Loucy (cell line): ENCODE results near the gene GPC5.

ENCODE experiments used
- H2AFZ ChIP-seq: fragments of 200-600 bp; sonication (generic); 2 replicates; pipeline ENCODE4 v1.6.0; 2016; ENCODE audit warnings: antibody characterized with exemption, mild to moderate bottlenecking, low read length, moderate library complexity
- H3F3A ChIP-seq: fragments of 200-600 bp; 2 replicates; pipeline ENCODE4 v1.6.0; 2016; ENCODE audit warnings: antibody characterized with exemption, low read depth, mild to moderate bottlenecking
- H3K27me3 ChIP-seq: fragments of 200-600 bp; sonication (generic); 2 replicates; pipeline ENCODE4 v1.6.1; 2014; ENCODE audit warnings: low read length, mild to moderate bottlenecking; ENCODE audit not compliant: insufficient read depth, poor library complexity, severe bottlenecking
- H3K36me3 ChIP-seq: fragments of 200-600 bp; sonication (generic); 2 replicates; pipeline ENCODE4 v1.6.1; 2016; ENCODE audit warnings: low read length; ENCODE audit not compliant: insufficient read depth
- H3K4me1 ChIP-seq: fragments of 200-600 bp; sonication (generic); 2 replicates; pipeline ENCODE4 v1.5.1; 2014; ENCODE audit warnings: low read length, mild to moderate bottlenecking; ENCODE audit not compliant: insufficient read depth, poor library complexity, severe bottlenecking
- H3K4me2 ChIP-seq: fragments of 200-600 bp; sonication (generic); 2 replicates; pipeline ENCODE4 v1.6.0; 2014; ENCODE audit warnings: antibody characterized with exemption, low read length, low read depth, mild to moderate bottlenecking; ENCODE audit not compliant: poor library complexity, severe bottlenecking
- H3K4me3 ChIP-seq: fragments of 200-600 bp; sonication (generic); 2 replicates; pipeline ENCODE4 v1.5.1; 2014; ENCODE audit warnings: low read length, mild to moderate bottlenecking, mixed read lengths; ENCODE audit not compliant: poor library complexity, severe bottlenecking
- H3K79me2 ChIP-seq: fragments of 200-600 bp; sonication (generic); 2 replicates; pipeline ENCODE4 v1.6.1; 2014; ENCODE audit warnings: low read length; ENCODE audit not compliant: insufficient read depth
- H3K9ac ChIP-seq: fragments of 200-600 bp; sonication (generic); 2 replicates; pipeline ENCODE4 v1.6.0; 2014; ENCODE audit warnings: mild to moderate bottlenecking, low read depth, low read length, moderate library complexity; ENCODE audit not compliant: poor library complexity, severe bottlenecking
- H3K9me2 ChIP-seq: fragments of 200-600 bp; sonication (generic); replicated peaks from 2 replicates; pipeline ENCODE4 v1.6.1; 2016; ENCODE audit warnings: low read depth, low read length, mixed read lengths
- H3K9me3 ChIP-seq: fragments of 200-600 bp; sonication (generic); 2 replicates; pipeline ENCODE4 v1.6.1; 2014; ENCODE audit warnings: mild to moderate bottlenecking, antibody characterized with exemption, low read length, low read depth; ENCODE audit not compliant: insufficient read depth
- H4K20me1 ChIP-seq: fragments of 200-600 bp; sonication (generic); 2 replicates; pipeline ENCODE4 v1.6.0; 2014; ENCODE audit warnings: antibody characterized with exemption, low read length, mild to moderate bottlenecking; ENCODE audit not compliant: insufficient read depth, poor library complexity, severe bottlenecking
- CTCF ChIP-seq: fragments of 200-600 bp; sonication (generic); conservative IDR thresholded peaks from 2 replicates; pipeline ENCODE4 v1.5.1; 2014; ENCODE audit warnings: mild to moderate bottlenecking, antibody characterized with exemption, low read length
- EZH2phosphoT487 ChIP-seq: fragments of 200-600 bp; IDR thresholded peaks from 2 replicates; pipeline ENCODE4 v1.6.1; 2018; ENCODE audit warnings: antibody characterized with exemption, mild to moderate bottlenecking, moderate library complexity, borderline replicate concordance

Gene GPC5

DNA sequence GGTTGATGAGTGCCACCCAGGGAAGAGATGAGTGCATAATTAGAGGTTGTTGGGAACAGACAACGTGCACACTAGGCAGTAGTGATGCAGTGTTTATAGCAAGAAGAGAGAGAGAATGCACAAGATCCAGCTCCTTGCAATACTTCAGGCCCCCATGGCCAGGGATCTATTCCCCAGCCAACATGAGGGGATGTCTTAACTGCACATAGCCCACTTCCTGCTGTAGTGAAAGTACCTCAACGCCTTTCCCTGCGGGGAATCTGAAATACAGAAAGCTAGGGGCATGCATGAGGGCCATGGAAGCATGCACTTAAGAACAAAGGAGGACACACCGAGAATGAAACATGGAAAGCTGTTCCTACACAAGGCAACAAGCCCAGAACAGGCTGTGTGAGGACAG, 1191.5 kb downstream of the GPC5 start:
- TF ChIP-seq EZH2phosphoT487, result no peak
- TF ChIP-seq CTCF, result no peak
- no peak overlapping the region for H2AFZ ChIP-seq
- no peaks in the 10 kb centered on the region for H3K79me2 ChIP-seq

DNA sequence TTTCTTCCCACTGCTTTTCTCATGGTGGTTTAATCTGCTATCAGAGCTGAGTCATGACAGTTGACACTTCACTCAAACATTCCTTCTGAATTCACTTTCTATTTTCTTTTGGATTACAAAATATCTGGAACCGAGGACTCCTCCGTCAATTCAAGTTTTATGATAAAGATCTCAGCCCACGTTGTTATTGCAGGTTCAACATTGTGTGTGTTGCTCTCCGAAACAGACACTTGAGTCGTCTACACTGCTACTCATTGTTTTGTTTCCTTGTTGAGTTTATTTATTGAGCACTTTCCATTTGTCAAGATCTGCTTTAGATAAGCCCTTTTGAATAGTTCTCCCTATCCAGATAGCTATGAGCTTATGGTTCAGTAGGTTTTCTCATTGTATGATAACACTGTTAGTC, 1192.1 kb downstream of the GPC5 start:
- H3K9ac ChIP-seq, result no peak overlapping the region
- no peaks in the 10 kb centered on the region for H3K27me3 ChIP-seq
- H4K20me1 ChIP-seq, result no peaks in the 10 kb centered on the region
- H3K79me2 ChIP-seq, result no peaks in the 10 kb centered on the region
- no peaks in the 10 kb centered on the region for H3K36me3 ChIP-seq
- TF ChIP-seq EZH2phosphoT487, result no peak
- H3K4me3 ChIP-seq, result no peak overlapping the region
- H3K9me2 ChIP-seq, result no peaks in the 10 kb centered on the region
- H3F3A ChIP-seq, result no peaks in the 10 kb centered on the region
- no peak overlapping the region for H2AFZ ChIP-seq
- no peaks in the 10 kb centered on the region for H3K9me3 ChIP-seq
- H3K4me1 ChIP-seq, result no peaks in the 10 kb centered on the region
- H3K4me2 ChIP-seq, result no peak overlapping the region

More for the DNA sequence above, 1191.5 kb downstream of the GPC5 start:
- no peaks in the 10 kb centered on the region for H3K9me3 ChIP-seq
- H3K27me3 ChIP-seq, result no peaks in the 10 kb centered on the region
- no peaks in the 10 kb centered on the region for H4K20me1 ChIP-seq
- no peak overlapping the region for H3K4me3 ChIP-seq
- no peaks in the 10 kb centered on the region for H3K36me3 ChIP-seq
- no peak overlapping the region for H3K9ac ChIP-seq
- no peak overlapping the region for H3K4me2 ChIP-seq
- no peaks in the 10 kb centered on the region for H3K4me1 ChIP-seq
- H3F3A ChIP-seq, result no peaks in the 10 kb centered on the region
- no peaks in the 10 kb centered on the region for H3K9me2 ChIP-seq

- Histone ChIP-seq H3K36me3 (no peaks in the 10 kb centered on the region), H3K79me2 (no peaks in the 10 kb centered on the region), H3K4me2 (no peak overlapping the region), H2AFZ (no peak overlapping the region), H3K9ac (no peak overlapping the region), H4K20me1 (no peaks in the 10 kb centered on the region), H3F3A (no peaks in the 10 kb centered on the region), H3K4me3 (no peak overlapping the region), H3K9me2 (no peaks in the 10 kb centered on the region), H3K9me3 (no peaks in the 10 kb centered on the region), H3K4me1 (no peaks in the 10 kb centered on the region), H3K27me3 (no peaks in the 10 kb centered on the region)
- TF ChIP-seq EZH2phosphoT487, result no peak
- TF ChIP-seq CTCF, result no peak
Measured at GRCh38 chr13:92591117-92591516, 1192.7 kb downstream of the GPC5 start.

GRCh38 chr13:92592757-92593156, 1194.3 kb downstream of the GPC5 start:
- no peaks in the 10 kb centered on the region for H4K20me1 ChIP-seq
- no peaks in the 10 kb centered on the region for H3K36me3 ChIP-seq
- H2AFZ ChIP-seq, result no peak overlapping the region
- H3F3A ChIP-seq, result no peaks in the 10 kb centered on the region
- H3K79me2 ChIP-seq, result no peaks in the 10 kb centered on the region
- no peak overlapping the region for H3K4me3 ChIP-seq
- no peak overlapping the region for H3K9ac ChIP-seq
- H3K9me3 ChIP-seq, result no peaks in the 10 kb centered on the region
- no peaks in the 10 kb centered on the region for H3K9me2 ChIP-seq
- no peak for TF ChIP-seq EZH2phosphoT487
- TF ChIP-seq CTCF, result no peak
- H3K4me1 ChIP-seq, result no peaks in the 10 kb centered on the region
- no peaks in the 10 kb centered on the region for H3K27me3 ChIP-seq
- H3K4me2 ChIP-seq, result no peak overlapping the region
